HG02885 (cell line): Measurements from ENCODE around the gene NRP2.

Experiments used
- ATAC-seq: cut with Tn5 transposase; IDR thresholded peaks from one replicate; pipeline ENCODE4 v1.9.1; 2021; ENCODE audit warnings: mild to moderate bottlenecking; ENCODE audit not compliant: unreplicated experiment, poor library complexity

Gene NRP2

DNA sequence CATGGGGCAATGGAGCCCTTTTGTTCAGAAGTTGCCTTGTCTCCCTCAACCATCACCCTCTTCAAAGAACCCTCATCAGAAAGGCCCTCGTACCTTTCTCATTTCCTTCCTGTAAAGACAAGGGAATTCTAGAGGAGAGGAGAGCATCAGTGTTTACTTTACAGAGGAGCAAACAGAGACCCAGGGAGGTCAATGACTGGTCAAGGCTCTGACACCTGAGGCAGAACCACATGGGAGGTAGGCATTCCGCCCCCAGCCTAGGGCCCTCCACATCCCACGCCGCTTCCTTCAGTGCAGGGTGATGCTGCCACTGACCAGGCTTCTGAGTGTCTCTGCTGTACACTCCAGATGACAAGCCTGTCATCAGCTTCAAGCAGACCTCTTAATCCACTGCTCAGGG lies 104.7 kb downstream of the NRP2 start:
- ATAC-seq, result no peak

DNA sequence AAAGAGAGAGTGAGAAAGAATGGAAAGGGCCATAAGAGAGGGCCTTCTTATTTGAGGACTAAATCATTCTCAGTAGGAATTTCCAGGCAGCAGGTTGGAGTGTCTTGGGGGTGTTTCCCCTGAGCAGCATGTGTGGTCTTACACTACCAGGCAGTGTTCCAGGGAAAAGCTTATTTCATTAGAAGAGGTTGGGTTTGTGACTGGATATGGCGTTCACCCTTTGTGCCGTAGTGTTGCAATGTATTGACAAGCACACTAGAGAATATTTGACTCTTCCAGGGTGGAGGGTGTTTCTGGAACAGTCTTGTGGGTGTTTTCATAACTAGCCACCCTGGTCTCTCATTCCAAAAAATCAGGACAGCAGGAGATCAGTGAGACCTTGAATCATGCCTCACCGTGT lies 105.5 kb downstream of the NRP2 start:
- no peak for ATAC-seq

DNA sequence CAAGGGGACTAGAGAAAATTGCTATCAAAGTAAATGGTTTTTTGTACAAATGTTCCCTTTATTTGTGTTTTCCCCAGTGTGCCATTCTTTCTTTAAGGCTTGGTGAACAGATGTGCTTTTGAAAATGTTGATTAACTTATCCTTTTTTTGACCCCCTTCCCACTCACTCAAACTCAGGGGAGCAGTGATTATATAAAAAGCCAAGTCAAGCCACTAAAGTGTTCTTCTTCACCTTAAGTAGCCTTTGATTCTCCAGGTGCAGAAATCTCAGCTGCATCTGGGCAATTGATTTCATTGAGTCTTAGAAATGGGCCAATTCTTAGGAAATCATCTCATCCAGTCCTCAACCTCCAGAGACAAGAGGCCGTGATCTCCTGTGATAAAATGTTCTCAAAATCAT lies 107.6 kb downstream of the NRP2 start:
- ATAC-seq, result no peak

DNA sequence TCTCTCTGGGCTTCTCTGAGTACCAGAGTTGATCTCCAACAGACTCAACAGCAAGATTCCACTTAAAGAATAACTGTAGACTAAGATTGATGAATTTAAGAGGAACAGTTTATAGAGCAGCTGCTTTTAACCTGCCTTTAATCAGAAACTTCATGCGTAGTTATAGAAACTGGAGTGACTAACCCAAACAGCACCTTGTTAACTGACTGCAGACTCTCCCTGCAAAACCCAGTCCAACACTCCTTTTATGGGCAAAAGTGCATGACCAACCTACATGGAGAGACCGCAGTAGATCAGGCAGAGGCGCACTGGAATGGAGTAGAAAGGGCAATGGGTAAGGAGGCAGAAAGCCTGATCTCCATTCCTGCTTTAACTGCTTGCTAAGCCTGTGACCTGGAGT lies 110.6 kb downstream of the NRP2 start:
- ATAC-seq, result no peak

DNA sequence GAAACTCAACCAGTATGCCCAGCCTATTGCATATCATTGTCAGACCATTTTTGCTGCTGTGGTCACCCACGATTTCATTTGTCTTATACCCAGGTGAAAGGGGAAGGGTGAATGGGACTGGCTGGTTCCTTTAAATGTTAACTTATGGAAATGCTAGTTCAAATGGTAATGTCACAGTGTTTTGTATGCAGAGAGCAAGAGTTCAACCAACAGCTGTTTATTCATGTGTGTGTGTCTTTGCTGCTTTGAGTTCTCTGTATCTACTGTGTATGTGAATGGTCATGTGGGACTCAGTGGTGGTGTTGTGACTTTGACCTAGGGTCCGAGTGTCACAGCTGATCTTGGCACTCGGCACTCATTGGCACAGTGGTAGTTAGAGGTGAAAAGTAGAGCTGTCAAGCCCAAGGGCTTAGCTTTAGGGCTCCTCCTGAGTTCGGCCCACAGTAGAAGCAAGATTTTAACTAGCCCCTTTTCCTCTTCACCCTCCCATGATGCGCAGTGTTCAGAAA lies 114.6 kb downstream of the NRP2 start:
- ATAC-seq, result no peak

DNA sequence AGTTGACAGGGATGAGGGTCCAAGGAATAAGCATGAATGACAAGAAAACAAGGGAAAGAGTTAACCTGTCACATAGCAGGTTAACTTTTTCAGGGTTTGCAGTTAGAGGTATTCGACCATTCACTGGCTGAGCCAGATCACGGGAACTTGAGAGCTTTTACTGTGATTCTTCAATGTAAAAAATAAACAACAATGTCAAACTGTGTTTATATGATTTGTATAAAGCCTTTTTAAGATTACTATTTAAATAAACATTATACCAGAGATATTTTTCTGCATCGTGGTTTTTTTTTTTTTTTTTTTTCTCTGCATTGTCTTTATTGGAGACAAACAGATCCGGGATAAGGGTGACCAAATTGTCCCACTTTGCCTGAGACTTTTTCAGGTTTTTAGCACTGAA lies 115.6 kb downstream of the NRP2 start:
- no peak for ATAC-seq

DNA sequence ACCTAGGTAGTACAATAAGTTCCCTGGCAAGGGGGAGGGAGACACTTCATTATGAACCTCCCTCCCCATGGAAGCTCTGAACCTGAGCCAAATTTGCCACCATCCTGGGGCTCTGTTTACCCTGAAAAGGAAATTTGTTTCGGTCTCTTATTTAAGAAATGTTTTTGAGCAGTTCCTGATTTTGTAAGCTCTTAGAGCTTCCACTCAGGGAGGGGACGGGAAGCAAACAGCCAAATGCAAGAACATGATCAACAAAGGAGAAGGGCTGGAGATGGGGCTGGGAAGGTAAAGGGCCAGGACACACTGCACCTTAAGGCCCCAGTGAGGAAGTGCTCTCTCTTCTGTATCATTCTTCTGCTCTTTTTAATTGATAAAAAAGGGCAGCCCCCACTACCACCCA lies 117.9 kb downstream of the NRP2 start:
- no peak for ATAC-seq

DNA sequence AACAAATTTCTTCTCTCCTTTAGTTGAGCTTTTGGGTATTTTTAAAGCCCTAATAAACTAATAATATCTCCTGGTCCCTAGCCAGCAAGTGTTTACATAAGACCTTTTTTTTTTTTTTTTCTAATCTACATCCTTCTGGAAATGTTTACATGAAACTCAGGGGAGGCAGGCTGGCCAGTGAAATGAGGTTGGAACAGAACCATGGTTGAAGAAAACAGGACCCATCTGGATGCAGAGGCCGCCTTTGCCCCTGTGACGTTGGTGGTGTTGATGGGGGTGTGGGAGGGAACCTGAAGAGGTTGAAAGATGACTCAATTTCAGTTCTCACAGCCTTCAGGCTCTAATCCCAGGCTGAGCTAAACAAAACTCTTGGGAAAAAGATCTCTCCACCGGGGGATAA lies 118.5 kb downstream of the NRP2 start:
- no peak for ATAC-seq

DNA sequence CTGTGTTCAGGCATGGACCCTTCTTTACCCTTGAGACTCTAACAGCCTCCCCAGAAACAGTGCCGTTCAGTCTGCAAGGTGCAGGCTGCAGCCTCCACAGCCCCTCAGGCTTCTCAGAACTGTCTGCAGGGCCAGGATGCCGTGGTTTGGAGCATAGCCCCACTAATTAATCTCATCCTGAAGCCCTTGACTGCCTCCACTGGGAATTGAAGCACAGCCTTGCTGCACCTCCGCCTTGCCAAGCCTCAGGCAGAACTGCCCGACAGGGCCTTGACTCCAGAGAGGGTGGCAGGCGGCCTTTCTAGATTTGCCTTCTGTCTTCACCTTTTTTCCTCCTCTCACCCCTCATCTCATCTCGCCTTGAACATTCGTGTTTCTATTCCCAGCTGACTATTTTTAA lies 119.8 kb downstream of the NRP2 start:
- no peak for ATAC-seq

DNA sequence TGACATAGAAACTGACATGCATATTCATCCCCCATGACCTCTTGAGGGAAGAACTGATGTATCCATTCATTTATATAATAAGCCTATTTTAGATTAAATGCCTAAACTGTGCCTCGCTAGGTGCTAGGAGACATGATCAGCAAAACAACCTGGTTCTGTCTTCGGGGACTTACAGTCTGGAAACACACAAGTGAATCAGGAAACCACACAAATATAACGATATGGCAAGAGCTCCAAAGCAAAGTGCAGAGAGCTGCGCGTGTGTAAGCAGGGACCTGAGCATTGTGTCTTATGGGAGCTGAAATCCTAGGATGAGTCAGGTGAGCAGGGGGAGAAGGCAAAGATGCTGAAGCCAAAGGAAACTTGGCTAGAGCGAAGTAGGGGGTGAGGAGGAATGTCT lies 120.6 kb downstream of the NRP2 start:
- ATAC-seq, result no peak

DNA sequence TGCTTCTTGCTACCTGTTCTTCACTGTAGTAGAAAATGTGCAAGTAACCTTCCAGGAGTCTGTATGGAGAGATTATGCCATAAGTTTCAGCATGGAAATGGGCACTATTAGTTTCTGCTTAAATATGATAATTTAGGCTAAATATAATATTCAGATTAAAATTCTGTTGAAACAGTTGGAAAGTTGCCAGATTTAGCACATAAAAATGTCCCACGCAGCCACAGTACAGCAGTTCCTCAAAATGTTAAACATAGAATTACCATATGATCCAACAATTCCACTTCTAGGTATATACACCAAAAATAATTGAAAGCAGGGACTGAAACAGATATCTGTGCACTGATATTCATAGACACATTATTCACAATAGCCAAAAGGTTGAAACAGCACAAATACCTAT lies 121.2 kb downstream of the NRP2 start:
- ATAC-seq, result no peak

DNA sequence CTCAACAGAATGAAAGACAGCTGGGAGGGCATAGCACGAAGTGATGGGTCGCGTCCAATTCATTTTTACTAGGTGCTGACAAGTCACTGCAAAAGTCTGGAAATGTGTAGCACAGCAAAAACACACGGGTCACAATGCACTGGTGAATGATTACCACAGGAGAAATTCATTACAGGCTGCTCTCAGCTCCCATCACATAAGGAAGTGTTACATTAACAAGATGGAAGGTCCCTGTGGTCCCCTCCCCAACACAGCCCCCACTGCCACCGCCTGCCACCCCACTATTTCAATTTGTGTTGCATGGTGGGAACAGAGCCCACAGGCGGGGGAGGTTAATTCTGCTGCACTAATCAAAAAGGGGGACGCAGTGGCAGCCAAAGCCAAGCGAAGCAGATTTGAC lies 122.8 kb downstream of the NRP2 start:
- ATAC-seq, result no peak

DNA sequence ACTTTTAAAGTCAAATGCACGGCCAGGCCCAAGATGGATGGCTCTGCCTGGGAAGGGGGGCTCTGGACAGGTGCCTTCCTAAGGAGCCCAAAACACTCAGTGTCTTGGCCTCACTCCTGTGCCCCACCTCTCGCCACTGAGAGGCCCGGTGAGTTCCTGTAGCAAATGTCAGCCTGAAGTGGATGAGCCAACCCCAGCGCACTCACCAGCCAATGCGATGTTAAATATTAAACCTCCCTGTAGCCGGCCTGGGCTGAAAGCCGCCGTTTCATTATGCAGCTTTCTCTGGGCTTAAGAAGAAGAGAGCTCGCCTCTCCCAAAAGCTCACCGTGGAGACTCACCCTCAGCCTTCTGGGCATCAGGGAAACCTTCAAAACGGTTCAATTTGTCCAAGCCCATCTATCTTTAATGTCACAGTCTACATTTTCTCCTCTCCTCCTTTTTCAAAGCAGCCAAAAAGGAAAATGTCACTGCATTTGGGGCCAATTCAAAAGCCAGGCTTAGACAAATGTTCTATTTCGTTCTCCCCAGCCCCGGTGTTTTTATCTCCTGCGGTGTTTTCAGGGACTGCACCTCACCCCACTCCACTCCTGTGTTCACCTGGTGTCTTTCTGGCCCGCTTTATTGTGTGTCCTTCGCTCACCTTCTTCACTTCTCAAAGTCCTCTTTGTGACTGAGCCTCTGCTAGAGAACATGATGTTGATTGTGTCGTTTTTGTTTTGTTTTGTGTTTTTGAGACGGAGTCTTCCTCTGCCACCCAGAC lies 124.0 kb downstream of the NRP2 start:
- no peak for ATAC-seq

DNA sequence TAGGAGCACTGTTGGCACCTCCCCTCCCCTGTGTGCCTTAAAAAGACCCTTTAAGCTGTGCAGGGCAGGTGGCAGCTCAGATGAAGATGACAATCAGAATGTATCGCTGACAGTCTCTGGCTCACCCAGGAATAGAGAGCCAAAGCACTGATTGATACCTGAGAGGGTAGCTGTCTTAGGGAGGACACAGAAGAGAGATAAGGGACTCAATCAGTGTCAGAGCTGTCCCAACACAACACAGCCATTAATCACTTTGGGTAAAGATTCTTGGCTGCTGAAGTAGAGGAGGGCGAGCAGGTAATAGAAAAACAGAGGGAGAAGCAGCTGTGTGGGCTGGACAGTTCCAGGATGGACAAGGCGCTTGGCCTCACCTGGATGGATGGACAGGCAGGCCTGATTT lies 124.9 kb downstream of the NRP2 start:
- ATAC-seq, result no peak

DNA sequence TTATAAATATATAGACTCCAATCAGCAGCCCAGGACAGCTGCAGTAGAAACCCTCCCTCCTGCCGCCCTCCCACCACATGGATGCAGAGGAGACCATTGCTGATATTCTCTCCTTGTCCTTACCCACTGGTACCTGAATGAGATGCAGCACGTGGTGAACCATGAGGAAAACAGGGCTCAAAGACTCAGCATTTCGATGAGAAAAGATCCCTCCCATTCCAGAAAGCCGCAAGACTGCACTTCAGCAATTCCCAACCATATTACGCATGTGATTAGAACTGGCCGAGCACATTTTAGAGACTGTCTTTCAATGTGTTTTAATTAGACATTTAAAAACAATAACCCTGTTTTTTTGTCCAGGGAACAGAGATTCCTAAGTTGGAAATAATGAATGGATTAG lies 125.5 kb downstream of the NRP2 start:
- ATAC-seq, result no peak

DNA sequence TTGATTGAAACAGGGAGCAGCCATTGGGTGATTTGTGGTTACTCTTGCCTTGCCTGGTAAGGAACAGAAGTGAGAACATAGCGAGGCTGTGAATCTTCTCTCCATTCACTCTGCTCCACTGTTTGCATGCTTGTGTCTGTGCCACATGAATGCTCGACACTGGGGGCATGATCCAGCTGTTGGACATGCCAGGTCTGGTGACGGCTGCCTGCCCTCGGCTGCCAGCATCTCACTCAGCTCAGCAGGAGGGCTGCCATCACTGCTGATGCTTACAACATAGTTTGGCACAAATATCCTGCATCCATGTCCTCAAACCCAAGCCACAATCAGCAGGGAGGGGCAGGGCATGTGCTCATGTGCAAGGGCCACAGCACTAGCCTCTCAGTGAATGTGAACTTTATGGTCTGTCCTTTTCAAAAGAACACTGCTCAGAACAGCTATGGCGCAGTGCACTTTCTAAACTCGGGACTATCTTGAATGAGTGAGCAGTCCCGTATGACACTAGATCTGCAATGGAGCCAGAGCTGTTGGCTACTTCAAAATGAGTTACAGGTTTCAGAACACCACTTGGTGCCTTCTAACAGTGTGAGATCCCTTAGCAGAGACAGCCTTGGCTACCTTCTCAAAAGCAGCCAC lies 126.3 kb downstream of the NRP2 start:
- no peak for ATAC-seq

DNA sequence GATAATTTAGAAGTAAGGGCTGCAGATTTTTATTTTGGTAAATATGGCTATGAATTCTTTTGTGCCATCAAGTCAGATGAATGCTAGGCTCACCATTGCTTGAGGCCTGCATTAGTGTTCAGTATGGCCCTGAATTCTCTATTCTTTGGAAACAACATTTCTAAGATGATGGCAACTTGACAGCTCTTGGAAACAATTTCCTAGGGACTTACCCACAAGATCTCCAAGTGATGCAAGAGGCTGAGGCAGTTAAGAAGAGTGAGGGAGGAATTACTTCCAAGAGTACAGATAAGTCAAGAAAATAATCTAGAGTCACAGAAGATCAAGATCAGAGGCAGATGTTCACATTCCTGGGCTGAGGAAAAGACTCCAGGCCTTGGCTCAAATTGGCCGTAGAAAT lies 129.1 kb downstream of the NRP2 start:
- ATAC-seq, result no peak

DNA sequence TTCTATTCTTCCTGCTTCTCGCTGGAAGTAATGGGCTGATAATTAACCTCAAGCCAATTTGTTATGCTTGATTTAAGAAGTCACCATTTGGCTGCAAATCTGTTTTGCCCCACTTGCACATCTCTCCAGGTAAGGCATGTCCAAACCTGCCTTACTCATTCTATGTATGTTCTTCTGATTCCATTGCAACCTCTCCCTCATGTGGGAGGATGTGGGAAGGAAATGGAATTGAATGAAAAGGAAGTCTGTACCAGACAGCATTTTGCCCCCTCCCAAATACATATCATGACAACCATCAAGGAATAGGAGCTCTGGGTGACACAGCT lies 131.7 kb downstream of the NRP2 start:
- ATAC-seq, result no peak

DNA sequence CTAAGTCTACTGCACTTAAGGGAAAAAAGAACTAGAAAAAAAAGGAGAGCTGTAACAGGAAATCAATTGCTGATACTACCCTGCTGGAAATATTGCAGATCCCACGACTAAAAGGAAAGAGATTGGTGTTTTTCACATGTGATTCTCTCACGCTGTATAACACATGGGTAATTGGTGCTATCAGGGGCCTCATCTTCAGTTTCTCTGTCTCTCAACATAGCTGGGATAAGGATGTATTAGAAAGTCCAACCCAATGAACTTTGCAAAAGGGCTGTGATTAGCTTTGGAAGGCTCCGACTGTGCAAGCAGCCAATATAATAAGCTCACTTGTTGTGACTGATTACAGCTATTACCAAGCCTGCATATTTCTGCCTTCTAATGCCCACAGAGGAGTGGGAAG lies 133.4 kb downstream of the NRP2 start:
- no peak for ATAC-seq

DNA sequence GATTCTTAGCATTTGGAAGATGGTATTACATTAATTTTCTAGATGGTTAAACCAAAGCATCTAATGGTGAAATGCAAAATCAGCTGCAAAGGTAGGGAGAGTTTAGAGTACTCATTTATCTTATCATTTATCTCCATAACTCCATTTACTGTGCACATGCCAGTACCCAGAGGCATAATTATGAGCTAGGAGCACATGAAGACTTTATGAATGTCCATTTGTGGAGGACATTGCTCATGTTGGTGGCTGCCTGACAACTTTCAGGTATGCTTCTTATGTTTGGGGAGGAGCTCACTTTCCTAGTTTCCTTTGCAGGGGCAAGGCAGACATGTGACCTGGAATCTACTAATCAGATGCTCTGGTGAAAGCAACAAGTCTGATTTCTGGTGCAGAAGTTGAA lies 134.0 kb downstream of the NRP2 start:
- no peak for ATAC-seq

DNA sequence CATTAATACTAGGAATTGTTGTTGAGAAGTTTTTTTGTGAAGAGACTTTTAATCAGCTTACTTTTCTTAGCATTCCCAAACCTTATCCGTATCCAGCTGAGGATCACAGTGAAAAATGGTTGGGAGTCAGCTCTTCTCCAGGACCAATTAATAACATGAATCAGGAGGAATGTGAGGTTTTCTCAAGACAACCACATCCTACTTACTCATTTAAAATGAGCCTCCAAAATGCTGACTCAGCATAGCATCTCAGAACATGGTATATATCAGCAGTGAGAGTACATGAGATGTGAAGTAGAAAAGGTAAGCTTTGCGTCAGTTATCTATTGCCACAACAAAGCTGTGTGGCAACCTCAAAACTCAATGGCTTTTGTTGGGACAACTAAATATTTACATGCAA lies 140.3 kb downstream of the NRP2 start:
- ATAC-seq, result no peak

DNA sequence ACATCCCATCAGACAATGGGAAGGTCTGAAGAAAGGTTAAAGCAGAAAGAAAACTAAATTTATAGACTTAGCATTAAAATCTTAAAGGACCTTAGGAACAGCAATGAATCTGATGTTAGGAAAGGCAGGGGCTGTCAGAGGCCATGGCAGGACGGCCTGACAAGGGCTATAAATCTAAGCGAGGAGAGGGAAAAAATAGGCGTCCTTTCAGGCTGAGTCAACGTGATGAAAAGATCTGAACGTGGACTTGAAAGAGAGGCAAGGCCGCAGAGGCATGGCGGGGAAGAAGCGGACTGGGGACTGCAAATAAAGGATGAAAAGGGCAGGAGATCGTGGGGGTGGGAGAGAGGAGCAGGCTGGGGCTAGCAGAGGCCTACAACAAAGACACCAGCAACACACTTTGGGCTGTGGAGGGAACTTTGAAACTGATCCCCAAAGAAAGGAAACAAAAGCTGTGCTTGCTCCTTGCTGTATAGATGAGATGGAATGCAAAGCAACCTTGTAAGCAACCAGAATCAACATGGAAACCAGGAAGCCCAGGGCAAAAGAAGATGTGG lies 145.6 kb downstream of the NRP2 start:
- ATAC-seq, result no peak
